ENCODE data around the gene SGO2. TPM values are rescaled to one million over a fixed set of nuclear protein-coding genes. Genes with fewer than 3 reads are reported as not detected.

SGO2 gene
- total and polyA plus RNA-seq, 2 donors (not counting 1 experiment from before 2014, with no cell fraction given), result 0.89 to 5.3 TPM

- Histone ChIP-seq H3K27ac (ENCODE audit: low read length in 2 of 2) (peak overlapping the region; percentile 49 to 79), H3K4me2 (replicated peaks; ENCODE audit: low read depth, low read length, poor library complexity, severe bottlenecking) (peak overlapping the region; percentile 90), H3K9me3 (ENCODE audit: control extremely low read depth in 1 of 3, control insufficient read depth in 2 of 3, insufficient read depth in 1 of 3, low read length in 2 of 3) (no peaks in the 10 kb centered on the region), H3K79me2 (ENCODE audit: control insufficient read depth, insufficient read depth, low read length) (peaks cover 10% of the 10 kb centered on the region), H4K20me1 (ENCODE audit: control insufficient read depth, insufficient read depth, low read length, poor library complexity, severe bottlenecking) (no peaks in the 10 kb centered on the region), H3K9ac (ENCODE audit: low read length) (peak overlapping the region; percentile 90), H2AFZ (ENCODE audit: insufficient read depth, low read depth, low read length, poor library complexity, severe bottlenecking) (peak overlapping the region; percentile 89), H3K4me1 (ENCODE audit: control insufficient read depth in 2 of 2, insufficient read depth in 2 of 2, low read length in 2 of 2) (peaks cover 15 to 21% of the 10 kb centered on the region in 2 donors), H3K27me3 (replicated peaks in 1 of 4; ENCODE audit: control extremely low read depth in 1 of 4, control insufficient read depth in 3 of 4, insufficient read depth in 4 of 4, low read length in 3 of 4) (peaks cover 0 to 13% (median 13%) of the 10 kb centered on the region in 4 experiments), H3K4me3 (ENCODE audit: control extremely low read depth in 1 of 5, extremely low read depth in 1 of 5, insufficient read depth in 1 of 5, low read depth in 2 of 5, low read length in 4 of 5) (peak overlapping the region; percentile 45 to 81 (median 65)), H3K36me3 (replicated peaks in 1 of 2; ENCODE audit: control extremely low read depth in 1 of 2, control insufficient read depth in 1 of 2, extremely low read depth in 1 of 2, insufficient read depth in 2 of 2, low read length in 1 of 2) (peaks cover 1 to 6% of the 10 kb centered on the region in 2 experiments)
- CTCF ChIA-PET, result interaction anchor here (0.7 to 1.6 kb wide), 6 partner anchors 13 to 43 kb away, joined by 3 to 6 read pairs (median 4); partner anchors contain the start of gene SGO2
- peaks cover 28% of the 10 kb centered on the region for H3K4me1 Mint-ChIP-seq
- intact Hi-C loops (cut with micrococcal nuclease), result no loop called here
- DNase-seq (no peak), ATAC-seq (ENCODE audit: low read depth) (no peak)
- peak overlapping the region; percentile 92 for H3K27ac Mint-ChIP-seq
- H3K27me3 Mint-ChIP-seq, result no peaks in the 10 kb centered on the region
- POLR2A ChIA-PET, result interaction anchor here (0.7 to 1.8 kb wide), 3 partner anchors 17 to 381 kb away, joined by 3 to 12 read pairs (median 9); partner anchors contain the start of genes CLK1 and SGO2
- no peak for TF ChIP-seq EZH2 (IDR thresholded peaks at IDR 0.05; ENCODE audit: borderline replicate concordance, insufficient read depth, low read depth, low read length, poor library complexity, severe bottlenecking)
- no peak for TF ChIP-seq CTCF (IDR thresholded peaks at IDR 0.05)
- WGBS (ENCODE audit: insufficient coverage), result 30% methylated on average over 8 of the region's 8 CpGs
- peak overlapping the region; percentile 95 for H3K4me3 Mint-ChIP-seq
- no peaks in the 10 kb centered on the region for H3K9me3 Mint-ChIP-seq (ENCODE audit: insufficient read depth)
Observed at GRCh38 chr2:200509235-200509611, 16.8 kb upstream of the SGO2 start.
